Measurements from ENCODE around the gene SEZ6. TPM values are rescaled to one million over a fixed set of nuclear protein-coding genes. Genes with fewer than 3 reads are reported as not detected.

SEZ6 gene
- total and polyA plus RNA-seq, 2 of the 4 experiments (the other 2 are of a cell fraction), result not detected

DNA sequence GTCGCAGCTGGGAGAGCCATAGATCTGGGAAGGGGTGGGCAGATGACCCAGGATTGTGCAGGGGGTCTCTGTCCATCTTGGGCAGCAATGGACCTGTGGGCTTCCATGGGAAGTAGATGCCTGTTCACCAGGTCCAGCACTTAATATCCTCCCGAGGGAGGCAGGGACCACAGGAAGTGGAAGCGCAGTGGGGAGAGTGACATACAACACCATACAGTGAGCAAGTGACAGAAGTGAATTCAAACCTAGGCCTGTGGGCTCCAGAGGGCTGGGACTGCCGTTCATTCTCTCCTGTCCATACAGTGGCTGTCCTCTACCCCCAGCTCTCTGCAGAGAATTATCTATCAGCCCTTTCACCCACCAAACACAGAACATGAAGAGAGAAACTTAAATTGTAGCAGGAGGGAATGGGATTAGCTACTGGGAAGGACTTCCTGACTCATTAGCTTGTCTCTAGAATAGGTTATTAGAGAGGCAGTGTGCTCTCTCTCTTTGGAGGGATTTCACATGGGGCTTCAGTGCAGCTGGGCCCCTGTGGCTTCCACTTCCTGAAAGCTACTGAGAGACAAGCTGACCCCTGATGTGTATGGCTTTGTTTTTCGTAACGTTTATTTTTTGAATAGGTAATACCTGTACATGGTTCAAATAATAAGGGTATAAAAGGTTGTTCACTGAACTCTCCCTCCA, 13.1 kb upstream of the SEZ6 start:
- no peak overlapping the region for H3K18ac ChIP-seq (ENCODE audit: low read depth, low read length)
- no CpG with 5 or more reads among the region's 6 CpGs for whole genome bisulfite sequencing, 2 experiments (ENCODE audit: extremely low coverage in 2 of 2, insufficient read length in 1 of 2)
- no peak overlapping the region for H3K9ac ChIP-seq (ENCODE audit: low read depth, low read length)
- H2BK20ac ChIP-seq (ENCODE audit: low read depth, low read length), result no peak overlapping the region
- H3K4me1 ChIP-seq (ENCODE audit: control insufficient read depth, insufficient read depth, low read length), result no peaks in the 10 kb centered on the region
- intact Hi-C loops (cut with micrococcal nuclease), result no loop called here
- no peak overlapping the region for H3K27ac ChIP-seq (ENCODE audit: insufficient read depth, low read length)
- no peak overlapping the region for H2BK5ac ChIP-seq (ENCODE audit: low read depth, low read length, poor library complexity, severe bottlenecking)
- ATAC-seq (ENCODE audit: low read depth), result no peak
- no peak overlapping the region for H3K4me3 ChIP-seq (ENCODE audit: insufficient read depth, low read depth, low read length)
- no peak overlapping the region for H4K5ac ChIP-seq (ENCODE audit: low read depth, low read length)
- H4K20me1 ChIP-seq (ENCODE audit: insufficient read depth, low read length), result peaks cover 4% of the 10 kb centered on the region; the same call in 1 of the 2 replicates
- H2BK15ac ChIP-seq (ENCODE audit: low read depth, low read length), result no peak overlapping the region
- dilution Hi-C loops (cut with HindIII; ENCODE audit: low sequenced_read_pairs, unreplicated experiment), result no loop called here
- no peak overlapping the region for H3K4me2 ChIP-seq (ENCODE audit: low read depth, low read length)
- no peaks in the 10 kb centered on the region for H3K9me1 ChIP-seq (ENCODE audit: insufficient read depth, low read length)
- DNase-seq, result no peak
- H3K79me1 ChIP-seq (ENCODE audit: low read depth in 1 of 2, low read length in 2 of 2), result no peaks in the 10 kb centered on the region
- ChIA-PET CTCF (no interaction called here), POLR2A (ENCODE audit: unreplicated experiment) (no interaction called here)
- no peak for TF ChIP-seq MAZ (IDR thresholded peaks at IDR 0.05; ENCODE audit: borderline replicate concordance, low read depth, low read length)
- H3K56ac ChIP-seq (ENCODE audit: extremely low read depth, insufficient read depth, low read length), result no peak overlapping the region
- H2AFZ ChIP-seq (replicated peaks; ENCODE audit: low read length, poor library complexity), result no peak overlapping the region
- H2AK9ac ChIP-seq (replicated peaks; ENCODE audit: low read depth, low read length, poor library complexity), result no peak overlapping the region
- H2AK5ac ChIP-seq (ENCODE audit: low read depth, low read length), result no peak overlapping the region
- no peaks in the 10 kb centered on the region for H3K9me3 ChIP-seq (ENCODE audit: control insufficient read depth, insufficient read depth, low read length)
- H3K14ac ChIP-seq (replicated peaks; ENCODE audit: low read depth, low read length), result no peak overlapping the region
- H2BK120ac ChIP-seq (ENCODE audit: low read depth, low read length), result no peak overlapping the region
- no TSS peak for BruUV-seq (replicated peaks)
- H3K23ac ChIP-seq (ENCODE audit: low read depth, low read length), result no peak overlapping the region
- no peak overlapping the region for H3K4ac ChIP-seq (ENCODE audit: low read depth, low read length)
- peaks cover 85% of the 10 kb centered on the region for H3K27me3 ChIP-seq (ENCODE audit: control insufficient read depth, insufficient read depth, low read length)
- in situ Hi-C loops (cut with MboI; ENCODE audit: low sequenced_read_pairs), result no loop called here
- H4K8ac ChIP-seq (ENCODE audit: low read depth in 2 of 2, low read length in 2 of 2), result no peak overlapping the region
- no peaks in the 10 kb centered on the region for H3K36me3 ChIP-seq (ENCODE audit: control insufficient read depth, insufficient read depth, low read length)
- H4K91ac ChIP-seq (ENCODE audit: insufficient read depth, low read depth, low read length), result no peak overlapping the region
